ENCODE results near the gene TANC1. TPM values are rescaled to one million over a fixed set of nuclear protein-coding genes. Genes with fewer than 3 reads are reported as not detected.

Gene TANC1
- total and polyA plus RNA-seq, 2 experiments from 2014 or later, result 8.2 to 12.1 TPM

- no peaks in the 10 kb centered on the region for H4K20me1 ChIP-seq (ENCODE audit: insufficient read depth)
- H2AFZ ChIP-seq, result no peak overlapping the region
- H3K4me2 ChIP-seq (ENCODE audit: unreplicated experiment), result no peak overlapping the region
- no peak overlapping the region for H3K9ac ChIP-seq
- no peak overlapping the region for H3K27ac ChIP-seq
- no peaks in the 10 kb centered on the region for H3K27me3 ChIP-seq (replicated peaks; ENCODE audit: insufficient read depth)
- H3K9me3 ChIP-seq (ENCODE audit: low read depth), result no peaks in the 10 kb centered on the region
- TF ChIP-seq EZH2phosphoT487 (IDR thresholded peaks at IDR 0.05; ENCODE audit: insufficient read depth, low read depth) (no peak), EZH2 (IDR thresholded peaks at IDR 0.05; ENCODE audit: insufficient read depth, poor library complexity, severe bottlenecking) (no peak)
- H3K36me3 ChIP-seq (ENCODE audit: low read depth), result peaks cover 6% of the 10 kb centered on the region; the same call in 1 of the 2 replicates
- H3K9me2 ChIP-seq (ENCODE audit: insufficient read depth), result no peaks in the 10 kb centered on the region
- no peaks in the 10 kb centered on the region for H3K79me2 ChIP-seq (ENCODE audit: insufficient read depth)
- DNase-seq, result no peak
- in situ Hi-C loops (cut with MboI), result no loop called here
- H3F3A ChIP-seq (ENCODE audit: insufficient read depth), result no peaks in the 10 kb centered on the region
- no peaks in the 10 kb centered on the region for H3K4me1 ChIP-seq (ENCODE audit: insufficient read depth)
- WGBS, 2 experiments (ENCODE audit: low coverage in 1 of 2, low lambda C conversion rate in 2 of 2, missing lambda C conversion rate in 2 of 2), result 98 to 100% methylated on average over 1 of the region's 1 CpG
- no peak overlapping the region for H3K4me3 ChIP-seq
Measured at GRCh38 chr2:159155791-159156190, 187.4 kb downstream of the TANC1 start.

- no peak overlapping the region for H3K4me2 ChIP-seq (ENCODE audit: unreplicated experiment)
- no peak overlapping the region for H2AFZ ChIP-seq
- H3F3A ChIP-seq (ENCODE audit: insufficient read depth), result no peaks in the 10 kb centered on the region
- H3K9me3 ChIP-seq (ENCODE audit: low read depth), result no peaks in the 10 kb centered on the region
- H3K4me3 ChIP-seq, result no peak overlapping the region
- no peaks in the 10 kb centered on the region for H3K27me3 ChIP-seq (replicated peaks; ENCODE audit: insufficient read depth)
- no peak overlapping the region for H3K9ac ChIP-seq
- H3K27ac ChIP-seq, result no peak overlapping the region
- 98% methylated on average over 8 of the region's 8 CpGs for WGBS, 2 experiments (ENCODE audit: low coverage in 1 of 2, low lambda C conversion rate in 2 of 2, missing lambda C conversion rate in 2 of 2)
- TF ChIP-seq EZH2 (IDR thresholded peaks at IDR 0.05; ENCODE audit: insufficient read depth, poor library complexity, severe bottlenecking) (no peak), EZH2phosphoT487 (IDR thresholded peaks at IDR 0.05; ENCODE audit: insufficient read depth, low read depth) (no peak)
- no peaks in the 10 kb centered on the region; the same call in 1 of the 2 replicates for H3K36me3 ChIP-seq (ENCODE audit: low read depth)
- no peaks in the 10 kb centered on the region for H3K79me2 ChIP-seq (ENCODE audit: insufficient read depth)
- H4K20me1 ChIP-seq (ENCODE audit: insufficient read depth), result no peaks in the 10 kb centered on the region
- in situ Hi-C loops (cut with MboI), result no loop called here
- DNase-seq, result no peak
- H3K4me1 ChIP-seq (ENCODE audit: insufficient read depth), result no peaks in the 10 kb centered on the region
- H3K9me2 ChIP-seq (ENCODE audit: insufficient read depth), result no peaks in the 10 kb centered on the region
Measured at GRCh38 chr2:159156834-159157233, 188.4 kb downstream of the TANC1 start.

GRCh38 chr2:159157361-159158209 lies 189.1 kb downstream of the TANC1 start:
- in situ Hi-C loops (cut with MboI), result no loop called here
- no peak overlapping the region for H3K9ac ChIP-seq
- H4K20me1 ChIP-seq (ENCODE audit: insufficient read depth), result no peaks in the 10 kb centered on the region
- 95 to 96% methylated on average over 12 of the region's 12 CpGs for WGBS, 2 experiments (ENCODE audit: low coverage in 1 of 2, low lambda C conversion rate in 2 of 2, missing lambda C conversion rate in 2 of 2)
- H3K79me2 ChIP-seq (ENCODE audit: insufficient read depth), result no peaks in the 10 kb centered on the region
- no peak for DNase-seq
- H3K9me2 ChIP-seq (ENCODE audit: insufficient read depth), result no peaks in the 10 kb centered on the region
- H3F3A ChIP-seq (ENCODE audit: insufficient read depth), result no peaks in the 10 kb centered on the region
- H3K4me2 ChIP-seq (ENCODE audit: unreplicated experiment), result no peak overlapping the region
- H2AFZ ChIP-seq, result no peak overlapping the region
- no peaks in the 10 kb centered on the region for H3K27me3 ChIP-seq (replicated peaks; ENCODE audit: insufficient read depth)
- no peak overlapping the region for H3K27ac ChIP-seq
- H3K36me3 ChIP-seq (ENCODE audit: low read depth), result no peaks in the 10 kb centered on the region; the same call in 1 of the 2 replicates
- H3K4me3 ChIP-seq, result no peak overlapping the region
- no peaks in the 10 kb centered on the region for H3K9me3 ChIP-seq (ENCODE audit: low read depth)
- no peaks in the 10 kb centered on the region for H3K4me1 ChIP-seq (ENCODE audit: insufficient read depth)
- TF ChIP-seq EZH2phosphoT487 (IDR thresholded peaks at IDR 0.05; ENCODE audit: insufficient read depth, low read depth) (no peak), EZH2 (IDR thresholded peaks at IDR 0.05; ENCODE audit: insufficient read depth, poor library complexity, severe bottlenecking) (no peak)

GRCh38 chr2:159160412-159160811 lies 192.0 kb downstream of the TANC1 start:
- Histone ChIP-seq H3K9ac (no peak overlapping the region), H3K79me2 (ENCODE audit: insufficient read depth) (no peaks in the 10 kb centered on the region), H4K20me1 (ENCODE audit: insufficient read depth) (no peaks in the 10 kb centered on the region), H2AFZ (no peak overlapping the region), H3K36me3 (ENCODE audit: low read depth) (peaks cover 7% of the 10 kb centered on the region; the same call in 1 of the 2 replicates), H3K9me2 (ENCODE audit: insufficient read depth) (no peaks in the 10 kb centered on the region), H3F3A (ENCODE audit: insufficient read depth) (no peaks in the 10 kb centered on the region), H3K27me3 (replicated peaks; ENCODE audit: insufficient read depth) (no peaks in the 10 kb centered on the region), H3K4me1 (ENCODE audit: insufficient read depth) (no peaks in the 10 kb centered on the region), H3K9me3 (ENCODE audit: low read depth) (no peaks in the 10 kb centered on the region), H3K27ac (no peak overlapping the region), H3K4me2 (ENCODE audit: unreplicated experiment) (no peak overlapping the region), H3K4me3 (no peak overlapping the region)
- WGBS, 2 experiments (ENCODE audit: low coverage in 1 of 2, low lambda C conversion rate in 2 of 2, missing lambda C conversion rate in 2 of 2), result 89 to 94% methylated on average over 4 of the region's 4 CpGs
- TF ChIP-seq EZH2 (IDR thresholded peaks at IDR 0.05; ENCODE audit: insufficient read depth, poor library complexity, severe bottlenecking), result no peak
- TF ChIP-seq EZH2phosphoT487 (IDR thresholded peaks at IDR 0.05; ENCODE audit: insufficient read depth, low read depth), result no peak
- in situ Hi-C loops (cut with MboI), result no loop called here
- DNase-seq, result no peak

Data from GM23248 (cell line).